Colonic mucosa (tissue), 4 donors: ENCODE data around the gene TIMP2. TPM values are rescaled to one million over a fixed set of nuclear protein-coding genes. Genes with fewer than 3 reads are reported as not detected.
"Not testable (repeated sequence)": the region's sequence is repeated elsewhere in the genome, so short reads cannot be mapped to it uniquely, and the experiment has no call there.

ENCODE experiments used
- DNase-seq: peaks from one replicate; pipeline ENCODE4 v3.0.0-alpha.2; 2020
- H3K27ac ChIP-seq: fragments of 200-600 bp; one replicate; pipeline ENCODE4 v1.8.0; 2021
- H3K27me3 ChIP-seq: fragments of 200-600 bp; one replicate; pipeline ENCODE4 v1.8.0; 2021
- H3K36me3 ChIP-seq: fragments of 200-600 bp; one replicate; pipeline ENCODE4 v1.8.0; 2021
- H3K4me1 ChIP-seq: fragments of 200-600 bp; one replicate; pipeline ENCODE4 v1.8.0; 2021; ENCODE audit warnings: mild to moderate bottlenecking
- H3K4me3 ChIP-seq: fragments of 200-600 bp; one replicate; pipeline ENCODE4 v1.8.0; 2021
- H3K9ac ChIP-seq, 2 donors: one replicate each; pipeline ENCODE4 v1.7.0; 2013; ENCODE audit warnings: control low read depth in 2 of 2, low read depth in 2 of 2, low read length in 2 of 2
- H3K9me3 ChIP-seq: fragments of 200-600 bp; one replicate; pipeline ENCODE4 v1.8.0; 2021
- intact Hi-C: fragments of 100-400 bp; cut with DNase I; formaldehyde crosslinking; loops from one replicate; pipeline ENCODE4 v1.14.1; 2022
- total RNA-seq, 2 donors: library from RNA; stranded (reverse); fragmentation: NEBNext Ultra II Directional in 1 of 2; extraction: Animal tissue kit (Norgen Biotek cat#: 25700) in 1 of 2; gene quantifications; one replicate each; pipeline ENCODE4 v1.2.1, GENCODE V29; 2021
- TF ChIP-seq, protein P1 (sequence below): fragments of 200-600 bp; IDR thresholded peaks from one replicate; pipeline ENCODE4 v1.8.0; 2022; ENCODE audit warnings: antibody characterized with exemption, mild to moderate bottlenecking
- donor health status: healthy.
- donor health status: DM: no; HTN: no; CAD: no.
- donor health status: DM: no; HTN: no; CAD: no.

The TIMP2 gene
- total RNA-seq, 2 donors from 2014 or later = 42.8 to 86.1 TPM

DNA sequence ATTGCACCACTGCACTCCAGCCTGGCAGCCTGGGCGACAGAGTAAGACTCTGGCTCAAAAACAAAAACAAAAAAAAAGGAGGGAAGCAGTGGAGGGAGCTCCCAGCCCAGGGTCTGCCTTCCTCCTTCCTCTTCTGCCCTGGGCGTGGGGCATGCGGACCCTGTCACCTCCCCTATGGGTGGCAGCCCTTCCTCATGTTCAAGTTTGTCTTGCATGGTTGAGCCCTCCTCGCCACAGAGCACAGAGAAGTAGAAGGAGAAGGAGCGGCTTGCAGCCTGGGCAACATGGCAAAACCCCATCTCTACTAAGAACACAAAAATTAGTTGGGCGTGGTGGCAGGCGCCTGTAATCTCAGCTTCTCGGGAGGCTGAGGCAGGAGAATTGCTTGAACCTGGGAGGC, 21.4 kb upstream of the TIMP2 start:
- TF ChIP-seq, protein P1, sequence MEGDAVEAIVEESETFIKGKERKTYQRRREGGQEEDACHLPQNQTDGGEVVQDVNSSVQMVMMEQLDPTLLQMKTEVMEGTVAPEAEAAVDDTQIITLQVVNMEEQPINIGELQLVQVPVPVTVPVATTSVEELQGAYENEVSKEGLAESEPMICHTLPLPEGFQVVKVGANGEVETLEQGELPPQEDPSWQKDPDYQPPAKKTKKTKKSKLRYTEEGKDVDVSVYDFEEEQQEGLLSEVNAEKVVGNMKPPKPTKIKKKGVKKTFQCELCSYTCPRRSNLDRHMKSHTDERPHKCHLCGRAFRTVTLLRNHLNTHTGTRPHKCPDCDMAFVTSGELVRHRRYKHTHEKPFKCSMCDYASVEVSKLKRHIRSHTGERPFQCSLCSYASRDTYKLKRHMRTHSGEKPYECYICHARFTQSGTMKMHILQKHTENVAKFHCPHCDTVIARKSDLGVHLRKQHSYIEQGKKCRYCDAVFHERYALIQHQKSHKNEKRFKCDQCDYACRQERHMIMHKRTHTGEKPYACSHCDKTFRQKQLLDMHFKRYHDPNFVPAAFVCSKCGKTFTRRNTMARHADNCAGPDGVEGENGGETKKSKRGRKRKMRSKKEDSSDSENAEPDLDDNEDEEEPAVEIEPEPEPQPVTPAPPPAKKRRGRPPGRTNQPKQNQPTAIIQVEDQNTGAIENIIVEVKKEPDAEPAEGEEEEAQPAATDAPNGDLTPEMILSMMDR = no peak
- H3K27ac ChIP-seq = no peak overlapping the region
- no peaks in the 10 kb centered on the region for H3K27me3 ChIP-seq
- no peak overlapping the region for H3K4me3 ChIP-seq
- H3K36me3 ChIP-seq = no peaks in the 10 kb centered on the region
- no peaks in the 10 kb centered on the region for H3K9me3 ChIP-seq
- intact Hi-C loops = no loop called here
- DNase-seq = no peak
- H3K9ac ChIP-seq = no peak overlapping the region
- peaks cover 3% of the 10 kb centered on the region for H3K4me1 ChIP-seq

- DNase-seq = no peak
- H3K9me3 ChIP-seq = no peaks in the 10 kb centered on the region
- intact Hi-C loops = no loop called here
- no peaks in the 10 kb centered on the region for H3K36me3 ChIP-seq
- TF ChIP-seq, protein P1 = no peak
- H3K9ac ChIP-seq = no peak overlapping the region
- H3K4me1 ChIP-seq = peaks cover 3% of the 10 kb centered on the region
- H3K27ac ChIP-seq = no peak overlapping the region
- no peaks in the 10 kb centered on the region for H3K27me3 ChIP-seq
- no peak overlapping the region for H3K4me3 ChIP-seq
Observed at GRCh38 chr17:78946131-78946530, 20.9 kb upstream of the TIMP2 start.

DNA sequence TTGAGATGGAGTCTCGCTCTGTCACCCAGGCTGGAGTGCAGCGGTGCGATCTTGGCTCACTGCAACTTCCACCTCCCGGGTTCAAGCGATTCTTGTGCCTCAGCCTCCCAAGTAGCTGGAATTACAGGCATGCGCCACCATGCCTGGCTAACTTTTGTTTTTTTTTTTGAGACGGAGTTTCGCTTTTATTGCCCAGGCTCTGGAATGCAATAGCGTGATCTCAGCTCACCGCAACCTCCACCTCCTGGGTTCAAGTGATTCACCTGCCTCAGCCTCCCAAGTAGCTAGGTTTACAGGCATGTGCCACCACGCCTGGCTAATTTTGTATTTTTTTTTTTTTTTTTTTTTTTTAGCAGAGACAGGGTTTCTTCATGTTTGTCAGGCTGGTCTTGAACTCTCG, 20.3 kb upstream of the TIMP2 start:
- H3K27ac ChIP-seq = not testable (repeated sequence)

DNA sequence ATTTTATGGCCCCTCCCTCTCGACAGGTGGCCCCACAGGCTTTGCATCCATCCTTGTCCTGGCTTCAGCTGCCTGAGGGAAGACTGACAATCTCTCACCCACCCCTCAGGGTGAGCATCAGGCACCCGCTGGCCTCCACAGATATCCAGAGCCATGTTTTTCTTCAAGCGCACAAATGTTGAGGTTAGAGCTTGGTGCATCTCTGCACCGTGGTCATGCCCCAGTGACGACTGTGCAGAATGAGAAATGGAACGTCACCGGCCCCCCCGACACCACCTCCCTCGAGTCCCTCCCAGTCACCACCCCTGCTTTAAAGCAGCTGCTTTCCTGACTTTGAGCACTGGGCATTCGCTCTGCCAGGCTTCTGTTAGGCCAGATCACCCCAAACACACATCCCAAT, 19.8 kb upstream of the TIMP2 start:
- Histone ChIP-seq H3K36me3 (no peaks in the 10 kb centered on the region), H3K27me3 (no peaks in the 10 kb centered on the region), H3K27ac (no peak overlapping the region), H3K4me1 (peaks cover 3% of the 10 kb centered on the region), H3K9me3 (no peaks in the 10 kb centered on the region), H3K9ac (no peak overlapping the region), H3K4me3 (no peak overlapping the region)
- no peak for DNase-seq
- intact Hi-C loops = no loop called here
- TF ChIP-seq, protein P1 = no peak

More for the DNA sequence above, 20.3 kb upstream of the TIMP2 start:
- H3K36me3 ChIP-seq, H3K4me3 ChIP-seq, H3K27me3 ChIP-seq, intact Hi-C loops, H3K4me1 ChIP-seq, DNase-seq, H3K9me3 ChIP-seq, H3K9ac ChIP-seq: not testable (repeated sequence)

- intact Hi-C loops = no loop called here
- Histone ChIP-seq H3K9me3 (no peaks in the 10 kb centered on the region), H3K27ac (no peak overlapping the region), H3K36me3 (no peaks in the 10 kb centered on the region), H3K4me3 (no peak overlapping the region), H3K4me1 (peaks cover 3% of the 10 kb centered on the region), H3K9ac (no peak overlapping the region), H3K27me3 (no peaks in the 10 kb centered on the region)
- no peak for DNase-seq
- TF ChIP-seq, protein P1 = no peak
Observed at GRCh38 chr17:78944026-78944425, 18.8 kb upstream of the TIMP2 start.

GRCh38 chr17:78940708-78941107, 15.5 kb upstream of the TIMP2 start:
- DNase-seq = no peak
- no peak overlapping the region for H3K4me3 ChIP-seq
- H3K9ac ChIP-seq = peak overlapping the region in 1 of 2 donors; percentile 24
- H3K36me3 ChIP-seq = no peaks in the 10 kb centered on the region
- no peak overlapping the region for H3K27ac ChIP-seq
- H3K4me1 ChIP-seq = no peaks in the 10 kb centered on the region
- intact Hi-C loops = no loop called here
- H3K9me3 ChIP-seq = no peaks in the 10 kb centered on the region
- TF ChIP-seq, protein P1 = no peak
- H3K27me3 ChIP-seq = no peaks in the 10 kb centered on the region
